HS-27A (cell line): ENCODE measurements around the gene SOBP.
"Not testable (repeated sequence)": the region's sequence is repeated elsewhere in the genome, so short reads cannot be mapped to it uniquely, and the experiment has no call there.

Experiments
- DNase-seq: peaks from one replicate; pipeline ENCODE4 v3.0.0-alpha.2; 2012; ENCODE audit warnings: low read depth, missing footprints

SOBP gene

DNA sequence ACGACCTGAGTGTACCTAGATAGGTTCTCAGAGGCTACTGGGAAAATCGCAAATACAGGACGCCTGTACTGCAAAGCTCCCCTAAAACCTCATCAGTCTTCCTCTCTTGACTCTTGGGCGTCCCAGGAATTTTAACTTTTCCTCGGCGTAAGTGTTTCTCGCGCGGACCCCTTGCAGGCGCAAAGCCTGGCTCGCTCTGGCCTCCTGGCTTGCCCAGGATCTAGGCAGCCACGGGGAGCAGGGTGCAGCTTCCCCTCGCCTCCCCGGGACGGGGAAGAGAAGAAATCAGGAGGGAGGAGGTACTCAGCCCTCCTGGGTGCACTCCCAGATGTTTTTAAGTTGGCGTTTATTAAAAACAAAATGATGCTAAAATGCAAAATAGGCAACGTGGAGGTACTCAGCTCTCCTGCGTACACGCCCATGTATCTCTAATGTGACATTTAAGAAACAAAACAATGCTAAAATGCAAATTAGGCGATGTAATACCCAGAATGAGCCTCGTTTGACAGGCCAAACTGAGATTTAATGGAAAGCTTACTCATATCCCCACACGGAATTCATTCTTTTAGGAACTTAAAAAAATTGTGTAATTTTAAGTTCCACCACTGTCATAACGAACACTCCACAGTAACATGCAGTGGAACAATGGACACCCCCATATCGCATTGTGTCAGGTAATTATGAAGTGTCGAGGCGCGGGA, 1.6 kb upstream of the SOBP start:
- no peak for DNase-seq

DNA sequence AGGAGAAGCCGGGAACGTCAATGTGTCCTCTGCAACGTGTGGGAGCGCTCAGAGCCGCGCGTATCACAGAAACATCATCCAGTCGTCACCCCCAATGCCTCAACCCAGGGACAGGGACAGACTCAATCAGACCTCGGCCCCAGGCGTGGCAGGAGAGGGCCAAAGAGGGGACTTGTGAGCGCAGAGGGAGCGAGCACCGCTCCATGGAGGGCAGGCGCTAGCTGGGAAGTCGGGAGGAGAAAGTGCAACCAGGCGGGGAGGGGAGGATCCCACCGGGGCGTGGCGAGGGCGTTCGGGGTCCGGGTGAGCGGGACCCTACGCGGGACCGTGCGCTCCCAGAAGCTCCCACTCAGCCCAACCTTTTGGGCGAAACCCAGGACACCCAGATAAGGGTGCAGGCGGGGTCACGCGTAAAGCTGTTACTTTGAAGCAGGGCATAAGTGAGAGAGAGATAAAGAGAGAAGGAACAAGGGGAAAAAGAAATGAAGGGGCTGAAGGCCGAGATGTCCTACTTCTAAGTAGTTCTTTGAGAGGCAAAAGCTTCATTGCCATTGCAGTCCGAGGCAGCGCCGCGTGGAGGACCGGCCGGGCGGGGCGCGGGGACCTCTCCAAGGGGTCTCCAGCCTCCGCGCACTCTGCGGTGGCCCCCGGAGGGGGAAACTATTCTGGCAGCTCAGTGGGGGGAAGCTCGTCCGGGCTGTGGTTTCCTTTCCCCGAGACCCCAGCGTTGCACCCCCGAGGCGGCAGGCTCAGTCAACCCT, 862 bp upstream of the SOBP start:
- DNase-seq: no peak

- no peak for DNase-seq
Observed at GRCh38 chr6:107490566-107491137, 735 bp downstream of the SOBP start.

GRCh38 chr6:107491138-107491609, 1.3 kb downstream of the SOBP start:
- no peak for DNase-seq

GRCh38 chr6:107491760-107492660, 2.1 kb downstream of the SOBP start:
- no peak for DNase-seq

DNA sequence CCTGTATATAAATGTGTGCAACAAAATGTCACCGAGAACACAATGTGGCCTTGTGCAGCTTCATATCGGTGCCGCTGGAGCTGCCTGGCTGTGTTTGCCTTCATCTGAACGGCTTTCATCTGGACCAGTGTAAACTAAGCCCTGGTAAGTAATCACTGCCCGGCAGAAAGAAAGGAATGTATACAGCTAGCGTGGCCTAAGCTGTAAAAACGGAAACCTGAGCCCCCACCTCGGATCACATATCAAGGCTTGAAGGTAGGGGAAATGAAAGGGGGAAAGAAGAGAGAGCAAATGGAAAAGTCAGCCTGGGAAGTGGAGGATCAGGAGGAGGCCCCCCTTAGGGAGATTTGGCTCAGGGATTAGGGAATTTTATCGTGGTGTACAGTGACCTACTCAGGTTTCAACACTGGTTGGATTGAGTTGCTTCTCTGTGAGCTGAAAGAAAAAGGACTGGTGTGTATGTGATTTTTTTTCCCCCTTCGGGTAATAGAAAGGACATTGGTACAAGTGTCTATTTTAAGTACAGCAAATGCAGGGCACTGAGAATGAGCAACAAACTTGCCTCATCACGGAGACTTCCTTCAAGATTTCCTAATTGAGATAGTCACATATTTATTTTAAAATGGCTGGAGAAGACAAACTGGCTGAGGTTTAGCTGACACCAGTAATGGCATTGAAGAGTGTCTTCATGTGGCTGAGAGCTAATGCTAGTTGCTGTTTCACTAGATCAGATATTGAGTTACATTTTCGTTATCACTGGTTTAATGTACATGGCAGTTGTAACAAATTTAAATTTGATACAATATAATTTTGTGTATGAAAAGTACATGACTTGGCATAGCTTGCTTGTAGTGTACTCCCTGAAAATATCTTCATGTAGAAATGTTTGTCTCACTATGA, 3.5 kb downstream of the SOBP start:
- DNase-seq: no peak

DNA sequence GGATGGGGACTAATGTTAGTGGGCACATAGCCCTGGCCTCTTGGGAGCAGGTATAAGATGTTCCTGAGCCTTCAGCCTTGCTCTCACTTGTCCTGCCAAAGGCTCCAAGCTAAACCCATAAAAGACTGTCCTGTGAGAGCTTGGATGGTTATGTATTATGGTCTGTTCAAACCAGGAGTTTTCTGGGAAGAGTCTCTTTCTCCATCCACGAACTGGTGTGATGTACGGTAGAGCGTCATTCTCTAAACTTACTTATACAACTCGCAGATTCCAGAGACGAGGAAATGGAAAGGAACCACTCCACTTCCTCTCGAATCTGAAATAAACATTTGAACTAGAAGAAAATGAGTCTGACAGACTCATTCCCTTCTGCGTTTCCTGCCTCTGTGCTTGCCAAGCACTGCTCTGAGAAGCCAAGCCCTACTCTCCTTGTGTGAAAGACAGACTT, 5.3 kb downstream of the SOBP start:
- DNase-seq: no peak

GRCh38 chr6:107495971-107496370, 6.1 kb downstream of the SOBP start:
- DNase-seq: no peak

- DNase-seq: no peak
Observed at GRCh38 chr6:107496892-107497684, 7.2 kb downstream of the SOBP start.

- DNase-seq: no peak
Observed at GRCh38 chr6:107504270-107505026, 14.5 kb downstream of the SOBP start.

DNA sequence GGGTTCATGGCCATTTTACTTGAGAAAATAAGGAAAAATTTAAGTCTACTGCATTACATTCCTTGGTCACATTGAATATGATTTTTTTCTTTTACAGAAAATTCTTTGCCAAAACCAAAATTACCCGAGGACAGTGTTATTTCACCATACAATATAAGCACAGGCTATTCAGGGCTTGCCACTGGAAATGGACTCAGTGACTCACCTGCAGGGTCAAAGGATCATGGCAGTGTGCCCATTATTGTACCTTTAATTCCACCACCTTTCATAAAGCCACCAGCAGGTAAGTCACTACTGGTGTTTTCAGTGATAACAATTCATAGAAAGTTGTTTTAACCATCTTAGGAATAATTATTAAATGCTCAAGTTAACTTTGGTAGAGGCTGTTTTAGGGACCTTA, 16.2 kb downstream of the SOBP start:
- no peak for DNase-seq

DNA sequence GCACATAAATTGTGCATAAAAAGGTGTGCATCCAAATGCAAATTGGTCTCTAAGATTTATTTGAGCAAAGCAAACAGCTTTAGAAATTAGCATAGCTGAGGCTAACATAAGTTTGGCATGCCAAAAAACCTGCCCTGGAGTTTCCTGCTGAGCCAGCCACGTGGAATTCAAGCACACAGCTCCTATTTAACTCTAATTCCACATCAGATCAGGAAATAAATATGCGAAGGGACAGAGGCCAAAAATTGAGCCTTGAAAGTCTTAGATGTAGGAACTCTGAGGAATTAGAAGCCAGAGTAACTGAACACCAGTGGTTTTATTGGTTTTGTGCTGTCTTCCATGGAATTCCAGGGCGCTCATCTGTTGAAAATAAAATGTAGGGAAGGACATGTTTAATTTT, 19.6 kb downstream of the SOBP start:
- DNase-seq: no peak

DNA sequence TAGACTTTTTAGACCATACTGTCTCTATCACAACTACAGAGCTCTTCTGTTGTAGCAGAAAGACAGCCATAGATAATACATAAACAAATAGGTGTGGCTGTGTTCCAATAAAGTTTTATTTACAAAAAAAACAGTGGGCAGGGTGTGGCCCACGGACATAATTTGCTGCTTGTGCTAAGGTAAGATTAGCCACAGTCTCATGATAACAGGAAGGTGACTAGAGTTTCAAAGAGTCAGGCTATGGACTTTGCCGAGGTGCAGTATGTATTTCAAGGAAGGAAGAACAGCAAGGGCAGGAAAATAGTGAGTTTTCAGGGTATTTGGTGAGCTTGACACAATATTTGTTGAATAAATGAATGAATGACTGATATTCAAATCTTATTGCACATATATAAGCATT, 20.2 kb downstream of the SOBP start:
- no peak for DNase-seq

- no peak for DNase-seq
Observed at GRCh38 chr6:107511511-107511993, 21.6 kb downstream of the SOBP start.

DNA sequence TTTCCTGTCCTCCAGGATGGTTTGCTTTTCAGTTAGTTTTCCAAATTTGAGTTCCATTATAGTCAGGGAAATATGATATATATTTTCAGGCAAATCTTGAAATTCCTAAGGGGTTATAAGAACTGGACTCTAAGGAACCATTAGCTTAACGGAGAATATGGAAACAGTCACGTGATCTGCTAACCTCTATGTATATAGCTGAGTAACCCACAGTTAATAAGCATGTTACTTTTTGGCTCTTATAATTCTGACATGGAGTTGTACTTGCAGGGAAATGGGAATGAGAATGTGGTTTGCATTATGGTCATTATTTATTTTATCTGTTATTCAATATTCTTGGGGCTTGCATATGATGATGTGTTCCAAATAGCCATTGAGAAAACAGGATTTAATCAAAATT, 23.3 kb downstream of the SOBP start:
- DNase-seq: no peak

DNA sequence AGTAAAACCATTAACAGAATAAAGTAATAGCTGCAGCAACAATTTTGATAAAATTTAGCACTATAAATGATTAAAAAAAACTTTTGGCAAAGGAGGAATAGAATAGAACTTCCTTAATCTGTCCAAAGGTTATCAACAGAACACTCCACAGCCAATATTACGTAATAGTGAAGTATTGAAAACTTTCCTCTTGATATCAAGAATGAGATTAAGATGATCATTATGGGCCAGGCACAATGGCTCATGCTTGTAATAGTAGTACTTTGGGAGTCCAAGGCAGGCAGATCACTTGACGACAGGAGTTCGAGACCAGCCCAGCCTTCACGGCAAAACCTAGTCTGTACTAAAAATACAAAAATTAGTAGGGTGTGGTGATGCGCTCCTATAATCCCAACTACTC, 26.0 kb downstream of the SOBP start:
- DNase-seq: no peak

- DNase-seq: no peak
Observed at GRCh38 chr6:107517274-107517673, 27.4 kb downstream of the SOBP start.

- not testable (repeated sequence) for DNase-seq
Observed at GRCh38 chr6:107519224-107519623, 29.3 kb downstream of the SOBP start.

DNA sequence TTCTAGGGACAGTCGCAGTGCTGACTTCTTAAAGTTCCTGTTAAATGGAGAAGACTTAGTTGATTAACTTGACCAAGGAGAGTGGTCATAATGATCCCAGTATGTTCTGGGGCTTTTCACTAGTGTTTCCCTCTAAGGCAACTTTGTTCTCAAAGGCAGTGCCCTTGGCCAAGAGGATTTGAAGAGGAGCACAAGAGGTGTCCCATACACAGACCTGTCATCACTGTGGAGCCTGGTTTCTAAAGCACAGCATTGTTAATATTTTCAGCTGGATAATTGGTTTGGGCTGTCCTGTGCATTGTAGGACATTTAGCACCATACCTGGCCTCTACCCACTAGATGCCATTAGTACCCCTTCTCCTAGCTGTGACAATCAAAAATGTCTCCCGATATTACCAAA, 30.8 kb downstream of the SOBP start:
- DNase-seq: not testable (repeated sequence)
